ENCODE results near the gene KCNT1.

DNA sequence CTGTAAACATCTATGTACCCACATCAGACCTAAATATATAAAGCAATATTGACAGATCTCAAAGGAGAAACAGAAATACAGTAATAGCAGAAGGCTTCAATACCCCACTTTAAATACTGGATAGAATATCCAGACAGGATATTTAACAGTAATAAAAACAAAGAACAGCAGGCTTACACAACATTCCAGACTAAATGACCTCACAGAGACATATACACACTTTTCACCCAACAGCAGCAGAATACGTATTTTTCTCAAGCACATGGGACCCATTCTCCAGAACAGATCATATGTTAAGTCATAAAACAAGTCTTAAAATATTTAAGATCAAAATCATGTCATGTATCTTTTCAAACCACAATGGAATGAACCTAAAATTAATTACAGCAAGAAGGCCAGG is 128.5 kb downstream of the KCNT1 start:
- no peak for TF ChIP-seq POLR2A (IDR thresholded peaks at IDR 0.05)
- TF ChIP-seq, protein P1, sequence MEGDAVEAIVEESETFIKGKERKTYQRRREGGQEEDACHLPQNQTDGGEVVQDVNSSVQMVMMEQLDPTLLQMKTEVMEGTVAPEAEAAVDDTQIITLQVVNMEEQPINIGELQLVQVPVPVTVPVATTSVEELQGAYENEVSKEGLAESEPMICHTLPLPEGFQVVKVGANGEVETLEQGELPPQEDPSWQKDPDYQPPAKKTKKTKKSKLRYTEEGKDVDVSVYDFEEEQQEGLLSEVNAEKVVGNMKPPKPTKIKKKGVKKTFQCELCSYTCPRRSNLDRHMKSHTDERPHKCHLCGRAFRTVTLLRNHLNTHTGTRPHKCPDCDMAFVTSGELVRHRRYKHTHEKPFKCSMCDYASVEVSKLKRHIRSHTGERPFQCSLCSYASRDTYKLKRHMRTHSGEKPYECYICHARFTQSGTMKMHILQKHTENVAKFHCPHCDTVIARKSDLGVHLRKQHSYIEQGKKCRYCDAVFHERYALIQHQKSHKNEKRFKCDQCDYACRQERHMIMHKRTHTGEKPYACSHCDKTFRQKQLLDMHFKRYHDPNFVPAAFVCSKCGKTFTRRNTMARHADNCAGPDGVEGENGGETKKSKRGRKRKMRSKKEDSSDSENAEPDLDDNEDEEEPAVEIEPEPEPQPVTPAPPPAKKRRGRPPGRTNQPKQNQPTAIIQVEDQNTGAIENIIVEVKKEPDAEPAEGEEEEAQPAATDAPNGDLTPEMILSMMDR (IDR thresholded peaks at IDR 0.05): no peak
